NB4 (cell line): ENCODE results near the gene C14orf132.

ENCODE experiments used
- CTCF ChIP-seq: IDR thresholded peaks from one replicate; pipeline ENCODE4 v1.5.1; 2012; ENCODE audit warnings: low read depth, low read length
- POLR2A ChIP-seq: IDR thresholded peaks from 2 replicates; pipeline ENCODE4 v1.6.1; 2011; ENCODE audit warnings: mild to moderate bottlenecking; ENCODE audit not compliant: insufficient read length; ENCODE audit errors: extremely low read depth

- TF ChIP-seq CTCF (no peak), POLR2A (no peak)
Measured at GRCh38 chr14:96117101-96117897, 78.1 kb downstream of the C14orf132 start.
